WTC11 (cell line): Measurements from ENCODE around the gene WDR53. TPM values are rescaled to one million over a fixed set of nuclear protein-coding genes. Genes with fewer than 3 reads are reported as not detected.

Experiments
- ATAC-seq: fragments of 200-7000 bp; cut with Tn5 transposase; 2 replicates; pipeline ENCODE4 v1.10.0; 2021; ENCODE audit warnings: mild to moderate bottlenecking, moderate library complexity
- CTCF ChIA-PET: fragments of 300-600 bp; sonication (Branson Sonifier 250); formaldehyde crosslinking; loops from one replicate; lab custom pipeline; 2021; ENCODE audit warnings: antibody characterized with exemption; lab: Charles Lee
- POLR2A ChIA-PET: fragments of 350-600 bp; sonication (Branson Sonifier 250); formaldehyde crosslinking; loops from one replicate; lab custom pipeline; 2021; ENCODE audit warnings: antibody characterized with exemption; lab: Charles Lee
- DNase-seq: peaks from one replicate; pipeline ENCODE4 v3.0.0; 2021; ENCODE audit warnings: low spot score
- H3K27ac Mint-ChIP-seq: 2 replicates; pipeline ENCODE4 v1.8.0; 2021; ENCODE audit warnings: mixed read lengths
- H3K27me3 Mint-ChIP-seq: 2 replicates; pipeline ENCODE4 v1.8.0; 2021; ENCODE audit warnings: low read depth, mild to moderate bottlenecking, moderate library complexity, mixed read lengths
- H3K36me3 Mint-ChIP-seq: 2 replicates; pipeline ENCODE4 v1.8.0; 2021; ENCODE audit warnings: mixed read lengths
- H3K4me1 Mint-ChIP-seq: 2 replicates; pipeline ENCODE4 v1.8.0; 2022; ENCODE audit warnings: mixed read lengths
- H3K4me3 Mint-ChIP-seq: 2 replicates; pipeline ENCODE4 v1.8.0; 2021; ENCODE audit warnings: mild to moderate bottlenecking, moderate library complexity, mixed read lengths
- H3K9me3 Mint-ChIP-seq: 2 replicates; pipeline ENCODE4 v1.8.0; 2021; ENCODE audit warnings: mixed read lengths
- ATF6 ChIP-seq: sonication (generic); formaldehyde crosslinking; IDR thresholded peaks from 2 replicates; pipeline ENCODE4 v1.8.1; 2023; ENCODE audit warnings: mild to moderate bottlenecking, missing genetic modification reagents
- CREB1 ChIP-seq: sonication (generic); formaldehyde crosslinking; IDR thresholded peaks from 2 replicates; pipeline ENCODE4 v1.8.0; 2023; ENCODE audit warnings: mild to moderate bottlenecking, missing genetic modification reagents
- FOXP1 ChIP-seq: sonication (generic); formaldehyde crosslinking; IDR thresholded peaks from 2 replicates; pipeline ENCODE4 v1.8.0; 2022; ENCODE audit warnings: missing genetic modification reagents, mild to moderate bottlenecking, moderate library complexity, borderline replicate concordance
- GTF2I ChIP-seq: fragments of 250-450 bp; sonication (Bioruptor Pico); conservative IDR thresholded peaks from 2 replicates; pipeline ENCODE4 v1.4.0; 2021; ENCODE audit warnings: mild to moderate bottlenecking
- IRF2 ChIP-seq: sonication (generic); formaldehyde crosslinking; IDR thresholded peaks from 2 replicates; pipeline ENCODE4 v1.8.0; 2022; ENCODE audit warnings: low read depth, missing genetic modification reagents, borderline replicate concordance
- MYBL2 ChIP-seq: sonication (generic); formaldehyde crosslinking; IDR thresholded peaks from 2 replicates; pipeline ENCODE4 v1.8.1; 2023; ENCODE audit warnings: mild to moderate bottlenecking, moderate library complexity, missing genetic modification reagents
- NFE2L1 ChIP-seq: sonication (generic); formaldehyde crosslinking; IDR thresholded peaks from 2 replicates; pipeline ENCODE4 v1.8.1; 2023; ENCODE audit warnings: missing genetic modification reagents
- NR2C2 ChIP-seq: sonication (generic); formaldehyde crosslinking; IDR thresholded peaks from 2 replicates; pipeline ENCODE4 v1.8.0; 2022; ENCODE audit warnings: mild to moderate bottlenecking, missing genetic modification reagents
- PRRX2 ChIP-seq: fragments of 250-450 bp; sonication (Bioruptor Pico); IDR thresholded peaks from 2 replicates; pipeline ENCODE4 v1.8.0; 2021; ENCODE audit warnings: mild to moderate bottlenecking
- SOX15 ChIP-seq: fragments of 250-450 bp; sonication (Bioruptor Pico); IDR thresholded peaks from 2 replicates; pipeline ENCODE4 v1.9.0; 2021; ENCODE audit warnings: mild to moderate bottlenecking
- TEAD1 ChIP-seq: sonication (generic); formaldehyde crosslinking; IDR thresholded peaks from 2 replicates; pipeline ENCODE4 v1.8.0; 2022; ENCODE audit warnings: mild to moderate bottlenecking, missing genetic modification reagents
- TEAD4 ChIP-seq: sonication (generic); formaldehyde crosslinking; IDR thresholded peaks from 2 replicates; pipeline ENCODE4 v1.8.0; 2022; ENCODE audit warnings: mild to moderate bottlenecking, missing genetic modification reagents
- ZNF232 ChIP-seq: sonication (generic); formaldehyde crosslinking; IDR thresholded peaks from 2 replicates; pipeline ENCODE4 v1.8.0; 2022; ENCODE audit warnings: mild to moderate bottlenecking, missing genetic modification reagents
- total RNA-seq: library from RNA; stranded (reverse); gene quantifications from 3 replicates; pipeline ENCODE4 v1.2.3, GENCODE V29; 2021
- TF ChIP-seq, protein P1 (sequence below): fragments of 250-450 bp; sonication (Bioruptor Pico); IDR thresholded peaks from 2 replicates; pipeline ENCODE4 v1.9.0; 2021; ENCODE audit warnings: mild to moderate bottlenecking
- TF ChIP-seq, protein P2 (sequence below): sonication (generic); formaldehyde crosslinking; IDR thresholded peaks from 2 replicates; pipeline ENCODE4 v1.8.0; 2023; ENCODE audit warnings: missing genetic modification reagents, mild to moderate bottlenecking, borderline replicate concordance

Gene WDR53
- total RNA-seq, 1 experiment from 2014 or later = 21.4 TPM

GRCh38 chr3:196558476-196558875 lies 9.9 kb downstream of the WDR53 start:
- H3K27ac Mint-ChIP-seq = no peak overlapping the region
- no peaks in the 10 kb centered on the region for H3K4me1 Mint-ChIP-seq
- H3K9me3 Mint-ChIP-seq = no peaks in the 10 kb centered on the region
- DNase-seq (no peak), ATAC-seq (no peak)
- TF ChIP-seq NFE2L1 (CRISPR knock-in tag) (no peak), ATF6 (CRISPR knock-in tag) (no peak)
- H3K36me3 Mint-ChIP-seq = peaks cover 8% of the 10 kb centered on the region; the same call in 1 of the 2 replicates
- POLR2A ChIA-PET = interaction anchor here (0.6 kb wide), 1 partner anchor 147 kb away, joined by 5 read pairs; no protein-coding TSS in a partner anchor
- CTCF ChIA-PET = interaction anchor here (1.3 kb wide), 1 partner anchor 30 kb away, joined by 3 read pairs; no protein-coding TSS in a partner anchor
- H3K27me3 Mint-ChIP-seq = no peaks in the 10 kb centered on the region
- H3K4me3 Mint-ChIP-seq = no peak overlapping the region

- ChIA-PET POLR2A (no interaction called here), CTCF (interaction anchor here (1.3 to 2.9 kb wide), 2 partner anchors 29 kb away, joined by 3 to 10 read pairs; no protein-coding TSS in a partner anchor)
Measured at GRCh38 chr3:196557236-196557635, 11.1 kb downstream of the WDR53 start.

More at GRCh38 chr3:196557236-196557635, 11.1 kb downstream of the WDR53 start:
- H3K27ac Mint-ChIP-seq = no peak overlapping the region
- TF ChIP-seq FOXP1 (CRISPR knock-in tag) (no peak), GTF2I (no peak), CREB1 (CRISPR knock-in tag) (no peak), ZNF232 (no peak), MYBL2 (CRISPR knock-in tag) (no peak), IRF2 (CRISPR knock-in tag) (no peak), SOX15 (no peak), NR2C2 (CRISPR knock-in tag) (no peak), PRRX2 (CRISPR knock-in tag) (no peak), TEAD4 (CRISPR knock-in tag) (no peak), ATF6 (CRISPR knock-in tag) (no peak), TEAD1 (no peak)
- TF ChIP-seq, protein P1, sequence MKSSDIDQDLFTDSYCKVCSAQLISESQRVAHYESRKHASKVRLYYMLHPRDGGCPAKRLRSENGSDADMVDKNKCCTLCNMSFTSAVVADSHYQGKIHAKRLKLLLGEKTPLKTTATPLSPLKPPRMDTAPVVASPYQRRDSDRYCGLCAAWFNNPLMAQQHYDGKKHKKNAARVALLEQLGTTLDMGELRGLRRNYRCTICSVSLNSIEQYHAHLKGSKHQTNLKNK = no peak
- TF ChIP-seq, protein P2, sequence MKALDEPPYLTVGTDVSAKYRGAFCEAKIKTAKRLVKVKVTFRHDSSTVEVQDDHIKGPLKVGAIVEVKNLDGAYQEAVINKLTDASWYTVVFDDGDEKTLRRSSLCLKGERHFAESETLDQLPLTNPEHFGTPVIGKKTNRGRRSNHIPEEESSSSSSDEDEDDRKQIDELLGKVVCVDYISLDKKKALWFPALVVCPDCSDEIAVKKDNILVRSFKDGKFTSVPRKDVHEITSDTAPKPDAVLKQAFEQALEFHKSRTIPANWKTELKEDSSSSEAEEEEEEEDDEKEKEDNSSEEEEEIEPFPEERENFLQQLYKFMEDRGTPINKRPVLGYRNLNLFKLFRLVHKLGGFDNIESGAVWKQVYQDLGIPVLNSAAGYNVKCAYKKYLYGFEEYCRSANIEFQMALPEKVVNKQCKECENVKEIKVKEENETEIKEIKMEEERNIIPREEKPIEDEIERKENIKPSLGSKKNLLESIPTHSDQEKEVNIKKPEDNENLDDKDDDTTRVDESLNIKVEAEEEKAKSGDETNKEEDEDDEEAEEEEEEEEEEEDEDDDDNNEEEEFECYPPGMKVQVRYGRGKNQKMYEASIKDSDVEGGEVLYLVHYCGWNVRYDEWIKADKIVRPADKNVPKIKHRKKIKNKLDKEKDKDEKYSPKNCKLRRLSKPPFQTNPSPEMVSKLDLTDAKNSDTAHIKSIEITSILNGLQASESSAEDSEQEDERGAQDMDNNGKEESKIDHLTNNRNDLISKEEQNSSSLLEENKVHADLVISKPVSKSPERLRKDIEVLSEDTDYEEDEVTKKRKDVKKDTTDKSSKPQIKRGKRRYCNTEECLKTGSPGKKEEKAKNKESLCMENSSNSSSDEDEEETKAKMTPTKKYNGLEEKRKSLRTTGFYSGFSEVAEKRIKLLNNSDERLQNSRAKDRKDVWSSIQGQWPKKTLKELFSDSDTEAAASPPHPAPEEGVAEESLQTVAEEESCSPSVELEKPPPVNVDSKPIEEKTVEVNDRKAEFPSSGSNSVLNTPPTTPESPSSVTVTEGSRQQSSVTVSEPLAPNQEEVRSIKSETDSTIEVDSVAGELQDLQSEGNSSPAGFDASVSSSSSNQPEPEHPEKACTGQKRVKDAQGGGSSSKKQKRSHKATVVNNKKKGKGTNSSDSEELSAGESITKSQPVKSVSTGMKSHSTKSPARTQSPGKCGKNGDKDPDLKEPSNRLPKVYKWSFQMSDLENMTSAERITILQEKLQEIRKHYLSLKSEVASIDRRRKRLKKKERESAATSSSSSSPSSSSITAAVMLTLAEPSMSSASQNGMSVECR (CRISPR knock-in tag) = no peak
- TF ChIP-seq, all 79 proteins: peak for 0
- Mint-ChIP-seq H3K4me3 (no peak overlapping the region), H3K9me3 (no peaks in the 10 kb centered on the region), H3K36me3 (peaks cover 8% of the 10 kb centered on the region; the same call in 1 of the 2 replicates), H3K27me3 (no peaks in the 10 kb centered on the region), H3K4me1 (no peaks in the 10 kb centered on the region)
- ATAC-seq (no peak), DNase-seq (no peak)
